IMR-90 (cell line): Measurements from ENCODE around the gene MTCL1. TPM values are rescaled to one million over a fixed set of nuclear protein-coding genes. Genes with fewer than 3 reads are reported as not detected.

Source experiments
- ATAC-seq: fragments of 200-7000 bp; cut with Tn5 transposase; 2 replicates; pipeline ENCODE4 v1.9.1; 2020; ENCODE audit warnings: low read depth, mild to moderate bottlenecking, moderate library complexity
- BruUV-seq: library from RNA; stranded (reverse); fragments of 400-500 nt; replicated peaks from 2 replicates; lab custom pipeline; 2021; lab: Mats Ljungman, UMichigan
- CTCF ChIA-PET: fragments of 300-600 bp; formaldehyde crosslinking; extraction: SDS; loops from one replicate; lab custom pipeline; 2021; ENCODE audit warnings: antibody characterized with exemption; lab: Yijun Ruan, JAX
- POLR2A ChIA-PET: fragments of 300-600 bp; sonication (Branson Sonifier 250); formaldehyde crosslinking; loops from one replicate; lab custom pipeline; 2022; ENCODE audit warnings: antibody characterized with exemption; ENCODE audit not compliant: unreplicated experiment; lab: Charles Lee
- DNase-seq: peaks from one replicate; pipeline ENCODE4 v3.0.0; 2013
- H2AFZ ChIP-seq: replicated peaks from 2 replicates; pipeline ENCODE3; 2013; ENCODE audit warnings: low read length, mild to moderate bottlenecking; ENCODE audit not compliant: poor library complexity
- H2AK5ac ChIP-seq: 2 replicates; pipeline ENCODE4 v1.6.1; 2013; ENCODE audit warnings: low read depth, low read length, inconsistent platforms
- H2AK9ac ChIP-seq: replicated peaks from 2 replicates; pipeline ENCODE3; 2013; ENCODE audit warnings: mild to moderate bottlenecking, low read depth, low read length, moderate library complexity; ENCODE audit not compliant: poor library complexity
- H2BK120ac ChIP-seq: 2 replicates; pipeline ENCODE4 v1.6.1; 2013; ENCODE audit warnings: low read depth, low read length, inconsistent platforms
- H2BK15ac ChIP-seq: 3 replicates; pipeline ENCODE4 v1.6.1; 2013; ENCODE audit warnings: low read depth, low read length, inconsistent platforms
- H2BK20ac ChIP-seq: 2 replicates; pipeline ENCODE4 v1.6.1; 2013; ENCODE audit warnings: low read depth, mild to moderate bottlenecking, inconsistent platforms, low read length, moderate library complexity
- H2BK5ac ChIP-seq: 2 replicates; pipeline ENCODE4 v1.6.1; 2013; ENCODE audit warnings: mild to moderate bottlenecking, low read depth, low read length, inconsistent platforms; ENCODE audit not compliant: poor library complexity, severe bottlenecking
- H3K14ac ChIP-seq: replicated peaks from 2 replicates; pipeline ENCODE4 v1.6.1; 2013; ENCODE audit warnings: low read depth, low read length, inconsistent platforms
- H3K18ac ChIP-seq: 2 replicates; pipeline ENCODE4 v1.6.1; 2013; ENCODE audit warnings: low read depth, low read length, control low read depth
- H3K23ac ChIP-seq: 2 replicates; pipeline ENCODE4 v1.6.1; 2013; ENCODE audit warnings: low read depth, low read length, inconsistent platforms
- H3K27ac ChIP-seq: 2 replicates; pipeline ENCODE4 v1.5.1; 2013; ENCODE audit warnings: mild to moderate bottlenecking, control low read depth, low read length; ENCODE audit not compliant: insufficient read depth
- H3K27me3 ChIP-seq: 2 replicates; pipeline ENCODE4 v1.6.1; 2013; ENCODE audit warnings: low read length; ENCODE audit not compliant: control insufficient read depth, insufficient read depth
- H3K36me3 ChIP-seq: 2 replicates; pipeline ENCODE4 v1.6.1; 2013; ENCODE audit warnings: low read length, mixed read lengths; ENCODE audit not compliant: control insufficient read depth, insufficient read depth
- H3K4ac ChIP-seq: 2 replicates; pipeline ENCODE4 v1.6.1; 2013; ENCODE audit warnings: low read depth, low read length, inconsistent platforms
- H3K4me1 ChIP-seq: 2 replicates; pipeline ENCODE4 v1.6.1; 2013; ENCODE audit warnings: low read length, mixed read lengths; ENCODE audit not compliant: control insufficient read depth, insufficient read depth
- H3K4me2 ChIP-seq: 2 replicates; pipeline ENCODE4 v1.6.1; 2013; ENCODE audit warnings: low read depth, mild to moderate bottlenecking, control low read depth, low read length, moderate library complexity
- H3K4me3 ChIP-seq: 2 replicates; pipeline ENCODE4 v1.5.1; 2013; ENCODE audit warnings: low read depth, mild to moderate bottlenecking, control low read depth, low read length, moderate library complexity; ENCODE audit not compliant: insufficient read depth
- H3K56ac ChIP-seq: 2 replicates; pipeline ENCODE4 v1.6.1; 2013; ENCODE audit warnings: low read length, inconsistent platforms; ENCODE audit not compliant: insufficient read depth; ENCODE audit errors: extremely low read depth
- H3K79me1 ChIP-seq, 2 experiments: 2 replicates each; pipeline ENCODE4 v1.6.1; 2013; ENCODE audit warnings: low read length in 2 of 2, inconsistent platforms in 1 of 2, low read depth in 1 of 2
- H3K9ac ChIP-seq: 2 replicates; pipeline ENCODE4 v1.6.1; 2013; ENCODE audit warnings: low read depth, low read length, control low read depth
- H3K9me1 ChIP-seq: 2 replicates; pipeline ENCODE4 v1.6.1; 2013; ENCODE audit warnings: low read length, inconsistent platforms; ENCODE audit not compliant: insufficient read depth
- H3K9me3 ChIP-seq: 2 replicates; pipeline ENCODE4 v1.6.1; 2013; ENCODE audit warnings: low read length; ENCODE audit not compliant: control insufficient read depth, insufficient read depth
- H4K20me1 ChIP-seq: 2 replicates; pipeline ENCODE4 v1.6.1; 2013; ENCODE audit warnings: low read length, inconsistent platforms; ENCODE audit not compliant: insufficient read depth
- H4K5ac ChIP-seq: 2 replicates; pipeline ENCODE4 v1.6.1; 2013; ENCODE audit warnings: mild to moderate bottlenecking, low read depth, low read length, control low read depth
- H4K8ac ChIP-seq, 2 experiments: 2 replicates each; pipeline ENCODE4 v1.6.1; 2013; ENCODE audit warnings: low read depth in 2 of 2, low read length in 2 of 2, control low read depth in 1 of 2, inconsistent platforms in 1 of 2
- H4K91ac ChIP-seq: 2 replicates; pipeline ENCODE4 v1.6.1; 2013; ENCODE audit warnings: low read depth, low read length, inconsistent platforms; ENCODE audit not compliant: insufficient read depth
- CHD1 ChIP-seq: IDR thresholded peaks from 2 replicates; pipeline ENCODE4 v1.6.1; 2012; ENCODE audit warnings: low read depth, low read length, improper control_type of control experiment
- NFE2L2 ChIP-seq: fragments of 150-350 bp; IDR thresholded peaks from 2 replicates; pipeline ENCODE4 v1.6.1; 2016; ENCODE audit warnings: low read depth, mild to moderate bottlenecking, low read length
- RAD21 ChIP-seq: IDR thresholded peaks from 2 replicates; pipeline ENCODE4 v1.6.1; 2012; ENCODE audit warnings: low read length, improper control_type of control experiment
- WGBS, 2 experiments: methylation state at CpG; one replicate each; pipeline versions ENCODE4 v1.1.5 to v1.1.7; 2013; ENCODE audit warnings: missing lambda C conversion rate in 2 of 2; ENCODE audit not compliant: insufficient read length in 1 of 2; ENCODE audit errors: extremely low coverage in 2 of 2; 5-methylcytosine and 5-hydroxymethylcytosine counted together
- dilution Hi-C: fragments of 300-500 bp; cut with HindIII; formaldehyde crosslinking; loops from one replicate; pipeline ENCODE4 v1.14.3; 2018; ENCODE audit warnings: low sequenced_read_pairs; ENCODE audit not compliant: unreplicated experiment
- in situ Hi-C: fragments of 300-500 bp; cut with MboI; formaldehyde crosslinking; loops from 3 replicates; pipeline ENCODE4 v1.14.3; 2019; ENCODE audit warnings: low sequenced_read_pairs, inconsistent platforms, mixed read lengths
- intact Hi-C: fragments of 100-400 bp; cut with micrococcal nuclease; formaldehyde crosslinking; loops from 2 replicates; pipeline ENCODE4 v1.10.0; 2022
- polyA plus RNA-seq, 3 experiments: library from polyadenylated mRNA; depleted of rRNA; stranded (reverse); fragments of >200 nt; gene quantifications; 2 replicates each; pipeline ENCODE4 v1.2.3, GENCODE V29; 2012; ENCODE audit warnings: low replicate concordance in 1 of 3
- total RNA-seq: library from RNA; depleted of rRNA; stranded (reverse); fragments of >200 nt; gene quantifications from 2 replicates; pipeline ENCODE4 v1.2.3, GENCODE V29; 2012

The MTCL1 gene
- total and polyA plus RNA-seq, 2 of the 4 experiments (the other 2 are of a cell fraction) = 29.0 to 45.3 TPM

- H2AK9ac ChIP-seq = no peak overlapping the region
- H3K9me3 ChIP-seq = no peaks in the 10 kb centered on the region
- intact Hi-C loops (no loop called here), in situ Hi-C loops (no loop called here), dilution Hi-C loops (no loop called here)
- no peak overlapping the region; a peak in 1 of 4 replicates for H4K8ac ChIP-seq
- no peak overlapping the region for H2BK120ac ChIP-seq
- no TSS peak for BruUV-seq
- no CpG with 5 or more reads among the region's 3 CpGs for WGBS, 2 experiments
- POLR2A ChIA-PET = no interaction called here
- no peak overlapping the region for H3K18ac ChIP-seq
- no peak overlapping the region for H3K4me2 ChIP-seq
- H3K27ac ChIP-seq = no peak overlapping the region
- no peak overlapping the region for H3K4me3 ChIP-seq
- no peak overlapping the region for H3K9ac ChIP-seq
- peaks cover 14% of the 10 kb centered on the region for H3K4me1 ChIP-seq
- H2AFZ ChIP-seq = no peak overlapping the region
- H3K27me3 ChIP-seq = no peaks in the 10 kb centered on the region
- H4K20me1 ChIP-seq = no peaks in the 10 kb centered on the region
- H2BK15ac ChIP-seq = no peak overlapping the region
- no peak for DNase-seq
- H3K36me3 ChIP-seq = peaks cover 65% of the 10 kb centered on the region
- no peak overlapping the region for H4K5ac ChIP-seq
- H3K79me1 ChIP-seq = peaks cover 25 to 67% of the 10 kb centered on the region in 2 experiments
- H4K91ac ChIP-seq = no peak overlapping the region
- no peak overlapping the region for H3K14ac ChIP-seq
- CTCF ChIA-PET = no interaction called here
- no peak for ATAC-seq
- no peak overlapping the region for H3K56ac ChIP-seq
- TF ChIP-seq NFE2L2 = no peak
- no peak for TF ChIP-seq RAD21
- no peak for TF ChIP-seq CHD1
- H2AK5ac ChIP-seq = no peak overlapping the region
- no peak overlapping the region for H2BK20ac ChIP-seq
- peaks cover 37% of the 10 kb centered on the region for H3K9me1 ChIP-seq
- no peak overlapping the region for H3K23ac ChIP-seq
- H2BK5ac ChIP-seq = no peak overlapping the region
- H3K4ac ChIP-seq = no peak overlapping the region; the same call in 1 of the 2 replicates
These were observed 121.2 kb downstream of the MTCL1 start for GRCh38 chr18:8826514-8826913.
